Hepatocyte (in vitro differentiated cells): ENCODE measurements around the gene HIVEP2. TPM values are rescaled to one million over a fixed set of nuclear protein-coding genes. Genes with fewer than 3 reads are reported as not detected.

Experiments
- DNase-seq: peaks from one replicate; pipeline ENCODE4 v3.0.0-alpha.2; 2016; ENCODE audit warnings: low spot score
- H2AFZ ChIP-seq: fragments of 200-600 bp; sonication (generic); 2 replicates; pipeline ENCODE4 v1.6.0; 2016; ENCODE audit warnings: antibody characterized with exemption, mild to moderate bottlenecking
- H3K27ac ChIP-seq: fragments of 200-600 bp; sonication (generic); 2 replicates; pipeline ENCODE4 v1.5.1; 2016; ENCODE audit warnings: mild to moderate bottlenecking
- H3K27me3 ChIP-seq: fragments of 200-600 bp; sonication (generic); 2 replicates; pipeline ENCODE4 v1.6.1; 2016
- H3K36me3 ChIP-seq: fragments of 200-600 bp; sonication (generic); replicated peaks from 2 replicates; pipeline ENCODE4 v1.5.1; 2016; ENCODE audit warnings: low read depth; ENCODE audit not compliant: insufficient read depth
- H3K4me1 ChIP-seq: fragments of 200-600 bp; sonication (generic); 2 replicates; pipeline ENCODE4 v1.5.1; 2016; ENCODE audit warnings: mild to moderate bottlenecking, moderate library complexity; ENCODE audit not compliant: insufficient read depth
- H3K4me2 ChIP-seq: fragments of 200-600 bp; sonication (generic); 2 replicates; pipeline ENCODE4 v1.6.0; 2016
- H3K4me3 ChIP-seq: fragments of 200-600 bp; sonication (generic); 2 replicates; pipeline ENCODE4 v1.5.1; 2016; ENCODE audit warnings: mild to moderate bottlenecking
- H3K79me2 ChIP-seq: fragments of 200-600 bp; sonication (generic); 2 replicates; pipeline ENCODE4 v1.6.0; 2017; ENCODE audit warnings: mild to moderate bottlenecking
- H3K9me2 ChIP-seq: fragments of 200-600 bp; sonication (generic); replicated peaks from 2 replicates; pipeline ENCODE4 v1.6.0; 2017; ENCODE audit warnings: mild to moderate bottlenecking; ENCODE audit not compliant: insufficient read depth
- H3K9me3 ChIP-seq: fragments of 200-600 bp; sonication (generic); 2 replicates; pipeline ENCODE4 v1.5.1; 2016; ENCODE audit warnings: low read depth, mild to moderate bottlenecking
- H4K20me1 ChIP-seq: fragments of 200-600 bp; sonication (generic); 2 replicates; pipeline ENCODE4 v1.6.0; 2016; ENCODE audit warnings: mild to moderate bottlenecking; ENCODE audit not compliant: insufficient read depth, poor library complexity, severe bottlenecking
- CTCF ChIP-seq: fragments of 200-600 bp; sonication (generic); IDR thresholded peaks from 2 replicates; pipeline ENCODE4 v1.5.1; 2016; ENCODE audit warnings: antibody characterized with exemption, mild to moderate bottlenecking; ENCODE audit not compliant: poor library complexity
- EZH2 ChIP-seq: fragments of 200-600 bp; sonication (generic); IDR thresholded peaks from 2 replicates; pipeline ENCODE4 v1.6.1; 2016; ENCODE audit warnings: antibody characterized with exemption, mild to moderate bottlenecking, borderline replicate concordance
- EZH2phosphoT487 ChIP-seq: fragments of 200-600 bp; sonication (generic); IDR thresholded peaks from one replicate; pipeline ENCODE4 v1.6.1; 2018; ENCODE audit warnings: antibody characterized with exemption, mild to moderate bottlenecking, low read depth, moderate library complexity; ENCODE audit not compliant: unreplicated experiment, severe bottlenecking
- WGBS: methylation state at CpG from one replicate; pipeline ENCODE4 v1.1.6; 2016; ENCODE audit warnings: low lambda C conversion rate; ENCODE audit errors: missing lambda C conversion rate; 5-methylcytosine and 5-hydroxymethylcytosine counted together
- polyA plus RNA-seq: library from polyadenylated mRNA; unstranded; fragments of >200 nt; fragmentation: Nextera tagmentation; extraction: Ambion mirVana; gene quantifications from 2 replicates; pipeline ENCODE4 v1.2.1, GENCODE V29; 2016
- total RNA-seq: library from RNA; depleted of rRNA; stranded (reverse); fragments of >200 nt; gene quantifications from 2 replicates; pipeline ENCODE4 v1.2.3, GENCODE V29; 2014

Gene HIVEP2
- total and polyA plus RNA-seq, 2 experiments from 2014 or later, result 3.3 to 9.4 TPM

DNA sequence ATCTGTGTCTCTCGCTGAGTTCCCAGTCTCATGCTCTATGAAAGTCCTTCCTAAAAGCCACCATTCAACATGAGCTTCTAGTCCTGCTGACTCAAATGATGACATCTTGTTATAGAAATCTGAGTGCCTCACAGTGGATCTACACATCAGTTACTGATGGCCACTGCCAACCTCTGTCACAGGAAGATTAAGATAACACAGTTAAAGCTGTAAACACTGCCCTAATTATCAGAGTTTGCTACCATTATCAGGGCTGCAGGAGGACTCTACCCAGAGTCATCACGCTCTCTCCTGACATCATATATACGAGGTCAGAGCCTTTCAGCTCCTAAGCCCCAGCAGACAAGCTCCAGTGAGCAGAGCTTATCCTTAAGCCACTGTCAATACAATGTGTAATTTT is 63.2 kb downstream of the HIVEP2 start:
- H3K79me2 ChIP-seq, result peaks cover 16% of the 10 kb centered on the region
- H2AFZ ChIP-seq, result no peak overlapping the region
- peaks cover 7% of the 10 kb centered on the region for H3K4me1 ChIP-seq
- no peaks in the 10 kb centered on the region for H3K9me3 ChIP-seq
- no peaks in the 10 kb centered on the region for H3K27me3 ChIP-seq
- no peaks in the 10 kb centered on the region for H3K36me3 ChIP-seq
- DNase-seq, result peak; percentile 43
- H3K27ac ChIP-seq, result peak overlapping the region; percentile 62
- H3K9me2 ChIP-seq, result no peaks in the 10 kb centered on the region
- no peaks in the 10 kb centered on the region for H4K20me1 ChIP-seq
- WGBS, result 58% methylated on average over 3 of the region's 3 CpGs
- no peak for TF ChIP-seq EZH2phosphoT487
- no peak for TF ChIP-seq EZH2
- no peak for TF ChIP-seq CTCF
- H3K4me3 ChIP-seq, result no peak overlapping the region
- H3K4me2 ChIP-seq, result no peak overlapping the region

- WGBS, result 92% methylated on average over 1 of the region's 1 CpG
- DNase-seq, result no peak
- H4K20me1 ChIP-seq, result no peaks in the 10 kb centered on the region
- H2AFZ ChIP-seq, result no peak overlapping the region
- H3K9me3 ChIP-seq, result no peaks in the 10 kb centered on the region
- no peak overlapping the region for H3K4me3 ChIP-seq
- no peak overlapping the region for H3K4me2 ChIP-seq
- TF ChIP-seq CTCF, result no peak
- TF ChIP-seq EZH2phosphoT487, result no peak
- no peak for TF ChIP-seq EZH2
- peak overlapping the region; percentile 62 for H3K27ac ChIP-seq
- peaks cover 16% of the 10 kb centered on the region for H3K79me2 ChIP-seq
- no peaks in the 10 kb centered on the region for H3K9me2 ChIP-seq
- peaks cover 7% of the 10 kb centered on the region for H3K4me1 ChIP-seq
- no peaks in the 10 kb centered on the region for H3K27me3 ChIP-seq
- no peaks in the 10 kb centered on the region for H3K36me3 ChIP-seq
Measured at GRCh38 chr6:142881290-142881689, 63.7 kb downstream of the HIVEP2 start.

DNA sequence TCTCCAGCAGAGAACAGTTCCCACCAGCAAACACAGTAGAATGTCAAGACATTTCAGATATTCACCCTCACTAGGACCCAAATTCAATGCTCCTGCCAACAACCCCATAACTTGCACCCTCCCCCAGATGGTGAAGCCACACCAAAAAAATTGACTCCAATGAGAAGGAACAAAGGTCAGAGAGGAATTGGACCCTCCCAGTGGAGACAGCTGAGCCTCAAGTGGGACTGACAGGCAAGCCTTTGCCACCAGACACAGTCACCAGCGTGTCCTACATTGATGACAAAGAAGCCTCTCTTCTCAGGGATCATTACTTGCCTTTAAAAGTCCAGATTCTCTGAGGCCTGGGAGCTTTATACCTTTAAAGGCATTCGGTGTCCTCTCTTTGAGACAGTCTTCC is 64.8 kb downstream of the HIVEP2 start:
- Histone ChIP-seq H3K79me2 (peaks cover 16% of the 10 kb centered on the region), H3K9me3 (no peaks in the 10 kb centered on the region), H3K36me3 (no peaks in the 10 kb centered on the region), H4K20me1 (no peaks in the 10 kb centered on the region), H3K9me2 (no peaks in the 10 kb centered on the region), H3K4me3 (no peak overlapping the region), H2AFZ (no peak overlapping the region), H3K4me1 (peaks cover 7% of the 10 kb centered on the region), H3K4me2 (no peak overlapping the region), H3K27ac (no peak overlapping the region), H3K27me3 (no peaks in the 10 kb centered on the region)
- WGBS, result 98% methylated on average over 2 of the region's 2 CpGs
- no peak for DNase-seq
- TF ChIP-seq EZH2phosphoT487 (no peak), EZH2 (no peak), CTCF (no peak)

DNA sequence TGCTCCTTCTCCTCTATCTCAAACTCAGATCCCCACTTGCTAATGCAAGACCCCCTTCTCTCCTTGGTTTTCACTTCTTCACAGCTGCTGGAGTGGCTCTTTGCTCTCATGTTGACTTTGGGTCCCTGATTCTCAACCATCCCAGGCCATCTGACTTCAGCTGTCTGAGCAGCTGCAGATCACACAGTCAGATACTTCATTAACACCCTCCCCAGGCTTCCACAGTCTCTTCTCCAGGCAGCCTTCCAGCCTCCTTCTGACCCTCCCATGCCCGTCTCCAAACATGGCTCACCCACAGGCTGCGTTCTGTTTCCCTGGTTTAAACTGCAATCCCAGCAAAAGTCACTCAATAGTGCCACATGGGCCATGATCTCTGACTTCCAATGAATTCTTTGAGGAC is 65.4 kb downstream of the HIVEP2 start:
- no peak for DNase-seq
- H3K9me3 ChIP-seq, result no peaks in the 10 kb centered on the region
- H3K4me1 ChIP-seq, result peaks cover 2% of the 10 kb centered on the region
- no peak overlapping the region for H3K4me3 ChIP-seq
- WGBS, result 96% methylated on average over 2 of the region's 2 CpGs
- no peaks in the 10 kb centered on the region for H3K36me3 ChIP-seq
- H3K9me2 ChIP-seq, result no peaks in the 10 kb centered on the region
- H3K79me2 ChIP-seq, result peaks cover 16% of the 10 kb centered on the region
- H3K27me3 ChIP-seq, result no peaks in the 10 kb centered on the region
- H4K20me1 ChIP-seq, result no peaks in the 10 kb centered on the region
- no peak overlapping the region for H3K4me2 ChIP-seq
- no peak overlapping the region for H3K27ac ChIP-seq
- TF ChIP-seq EZH2 (no peak), EZH2phosphoT487 (no peak), CTCF (no peak)
- no peak overlapping the region for H2AFZ ChIP-seq
